HCT116 (cell line): ENCODE data around the gene CADPS2. TPM values are rescaled to one million over a fixed set of nuclear protein-coding genes. Genes with fewer than 3 reads are reported as not detected.

Source experiments
- ATAC-seq: fragments of 200-7000 bp; cut with Tn5 transposase; 2 replicates; pipeline ENCODE4 v1.9.1; 2020; ENCODE audit warnings: mild to moderate bottlenecking, moderate library complexity
- BruUV-seq: library from RNA; stranded (reverse); fragments of 400-500 nt; replicated peaks from 2 replicates; lab custom pipeline; 2021; lab: Mats Ljungman, UMichigan
- CTCF ChIA-PET: fragments of 300-600 bp; sonication (Branson Sonifier 250); formaldehyde crosslinking; loops from one replicate; lab custom pipeline; 2021; ENCODE audit warnings: antibody characterized with exemption; lab: Charles Lee
- POLR2A ChIA-PET: fragments of 300-600, 350-600 bp; sonication (Branson Sonifier 250); formaldehyde crosslinking; loops from one replicate; lab custom pipeline; 2021; ENCODE audit warnings: antibody characterized with exemption; lab: Charles Lee
- RAD21 ChIA-PET, 2 experiments: fragments of 300-600 bp; sonication (Branson Sonifier 250); formaldehyde crosslinking; loops; one replicate each; lab custom pipeline; 2023; ENCODE audit warnings: low total read pairs in 2 of 2; ENCODE audit not compliant: uncharacterized antibody in 2 of 2, unreplicated experiment in 2 of 2, low non-redundant PET in 1 of 2; lab: Charles Lee
- DNase-seq: peaks from one replicate; pipeline ENCODE4 v3.0.0-alpha.2; 2010; ENCODE audit warnings: low read depth, low spot score
- H2AFZ ChIP-seq: fragments of 200-600 bp; shearing (Covaris generic), sonication (generic); 2 replicates; pipeline ENCODE4 v1.6.1; 2017; ENCODE audit warnings: low read depth, mixed run types, mixed read lengths, antibody characterized with exemption, low read length; ENCODE audit not compliant: poor library complexity, severe bottlenecking
- H3K27ac ChIP-seq: 2 replicates; pipeline ENCODE4 v1.5.1; 2012; ENCODE audit warnings: low read depth, low read length
- H3K27me3 ChIP-seq: fragments of 200-600 bp; sonication (generic); 2 replicates; pipeline ENCODE4 v1.6.1; 2016; ENCODE audit warnings: mixed run types, low read length, mixed read lengths; ENCODE audit not compliant: insufficient read depth
- H3K36me3 ChIP-seq, 2 experiments: fragments of 200-500 bp in 1 of 2; fragments of 200-600 bp in 1 of 2; sonication (Bioruptor generic) in 1 of 2; sonication (generic) in 1 of 2; 2 replicates each; pipeline versions ENCODE4 v1.5.1 to v1.6.1; 2014 to 2016; ENCODE audit warnings: low read length in 2 of 2, inconsistent platforms in 1 of 2, mixed read lengths in 1 of 2, mixed run types in 1 of 2; ENCODE audit not compliant: insufficient read depth in 2 of 2, control insufficient read depth in 1 of 2
- H3K4me1 ChIP-seq, 2 experiments: fragments of 200-600 bp in 1 of 2; sonication (generic) in 1 of 2; 2 replicates each; pipeline versions ENCODE4 v1.5.1 to v1.6.1; 2012 to 2017; ENCODE audit warnings: low read length in 2 of 2, inconsistent platforms in 1 of 2, mild to moderate bottlenecking in 1 of 2, mixed read lengths in 1 of 2, mixed run types in 1 of 2, moderate library complexity in 1 of 2; ENCODE audit not compliant: insufficient read depth in 2 of 2, control insufficient read depth in 1 of 2
- H3K4me2 ChIP-seq: fragments of 200-600 bp; sonication (generic); 2 replicates; pipeline ENCODE4 v1.6.1; 2017; ENCODE audit warnings: mixed run types, low read length, mixed read lengths
- H3K4me3 ChIP-seq, 2 experiments: fragments of 200-600 bp in 1 of 2; sonication (generic) in 1 of 2; replicated peaks in 1 of 2; 2 replicates each; pipeline ENCODE4 v1.5.1; 2011 to 2016; ENCODE audit warnings: low read length in 2 of 2, control low read depth in 1 of 2, low read depth in 1 of 2, mild to moderate bottlenecking in 1 of 2, mixed read lengths in 1 of 2, mixed run types in 1 of 2
- H3K79me2 ChIP-seq: fragments of 200-600 bp; sonication (generic); 2 replicates; pipeline ENCODE4 v1.6.1; 2017; ENCODE audit warnings: mild to moderate bottlenecking, mixed run types, low read length, moderate library complexity, mixed read lengths; ENCODE audit not compliant: insufficient read depth
- H3K9ac ChIP-seq: fragments of 200-600 bp; sonication (generic); 2 replicates; pipeline ENCODE4 v1.6.1; 2016; ENCODE audit warnings: low read length, mixed read lengths
- H3K9me2 ChIP-seq: fragments of 200-600 bp; sonication (generic), shearing (Covaris generic); 2 replicates; pipeline ENCODE4 v1.6.1; 2017; ENCODE audit warnings: mixed run types, mild to moderate bottlenecking, moderate library complexity; ENCODE audit not compliant: insufficient read depth
- H3K9me3 ChIP-seq, 2 experiments: fragments of 200-500 bp in 1 of 2; fragments of 200-600 bp in 1 of 2; sonication (Bioruptor generic) in 1 of 2; sonication (generic) in 1 of 2; 2 replicates each; pipeline ENCODE4 v1.6.1; 2014 to 2017; ENCODE audit warnings: low read length in 2 of 2, mixed read lengths in 2 of 2, inconsistent platforms in 1 of 2, low read depth in 1 of 2, mild to moderate bottlenecking in 1 of 2, mixed run types in 1 of 2, moderate library complexity in 1 of 2; ENCODE audit not compliant: control insufficient read depth in 1 of 2, insufficient read depth in 1 of 2
- H4K20me1 ChIP-seq: fragments of 200-600 bp; sonication (generic), shearing (Covaris generic); 2 replicates; pipeline ENCODE4 v1.6.1; 2017; ENCODE audit warnings: mixed run types, mild to moderate bottlenecking, moderate library complexity; ENCODE audit not compliant: insufficient read depth
- CBX3 ChIP-seq: IDR thresholded peaks from 2 replicates; pipeline ENCODE4 v1.6.1; 2012; ENCODE audit warnings: low read depth
- ELF1 ChIP-seq: IDR thresholded peaks from 2 replicates; pipeline ENCODE4 v1.6.1; 2012; ENCODE audit warnings: low read depth, borderline replicate concordance
- EZH2phosphoT487 ChIP-seq: fragments of 200-600 bp; IDR thresholded peaks from 2 replicates; pipeline ENCODE4 v1.6.1; 2018; ENCODE audit warnings: antibody characterized with exemption, borderline replicate concordance
- FOSL1 ChIP-seq: IDR thresholded peaks from 2 replicates; pipeline ENCODE4 v1.6.1; 2012; ENCODE audit warnings: low read depth
- MAX ChIP-seq: IDR thresholded peaks from 2 replicates; pipeline ENCODE4 v1.6.1; 2012
- RAD21 ChIP-seq: IDR thresholded peaks from 2 replicates; pipeline ENCODE4 v1.6.1; 2012; ENCODE audit warnings: low read depth, mild to moderate bottlenecking
- SIN3A ChIP-seq: IDR thresholded peaks from 2 replicates; pipeline ENCODE4 v1.6.1; 2012; ENCODE audit warnings: low read depth
- SP1 ChIP-seq: IDR thresholded peaks from 2 replicates; pipeline ENCODE4 v1.6.1; 2012; ENCODE audit warnings: low read depth
- SRF ChIP-seq: IDR thresholded peaks from 2 replicates; pipeline ENCODE4 v1.6.1; 2012; ENCODE audit warnings: low read depth
- TCF7L2 ChIP-seq: IDR thresholded peaks from 2 replicates; pipeline ENCODE4 v1.7.0; 2011; ENCODE audit warnings: borderline replicate concordance, inconsistent platforms; ENCODE audit not compliant: insufficient read depth, insufficient read length; ENCODE audit errors: extremely low read depth
- ZBTB33 ChIP-seq: IDR thresholded peaks from 2 replicates; pipeline ENCODE4 v1.6.1; 2011; ENCODE audit warnings: mild to moderate bottlenecking, low read length, moderate library complexity; ENCODE audit not compliant: insufficient replicate concordance; ENCODE audit errors: extremely low read depth
- ZFX ChIP-seq: fragments of 450-650 bp; IDR thresholded peaks from 2 replicates; pipeline ENCODE4 v1.6.1; 2017
- ZNF274 ChIP-seq: fragments of 200-500 bp; sonication (Bioruptor generic); IDR thresholded peaks from 2 replicates; pipeline ENCODE4 v1.6.1; 2014; ENCODE audit warnings: mild to moderate bottlenecking, low read depth, low read length, inconsistent platforms
- intact Hi-C: fragments of 100-400 bp; cut with micrococcal nuclease; formaldehyde crosslinking; loops from 2 replicates; pipeline ENCODE4 v1.10.0; 2022
- total RNA-seq: library from RNA; stranded (reverse); gene quantifications from one replicate; pipeline ENCODE4 v1.2.1, GENCODE V29; 2021; ENCODE audit not compliant: unreplicated experiment

The CADPS2 gene
- total RNA-seq, 1 experiment from 2014 or later, result 7.5 TPM

GRCh38 chr7:122847871-122848473 is 38.3 kb downstream of the CADPS2 start (continued):
- TF ChIP-seq CBX3 (no peak), SIN3A (no peak)

- H3K4me1 ChIP-seq, result no peaks in the 10 kb centered on the region
- intact Hi-C loops, result no loop called here
- TF ChIP-seq ZFX, result no peak
- no peak for TF ChIP-seq ELF1
- TF ChIP-seq CBX3, result no peak
- no peak for TF ChIP-seq FOSL1
- TF ChIP-seq ZNF274, result no peak
- no peak for TF ChIP-seq RAD21
- no peak for TF ChIP-seq SP1
- TF ChIP-seq EZH2phosphoT487, result no peak
- no peak for TF ChIP-seq TCF7L2
- TF ChIP-seq MAX, result no peak
- no peak for TF ChIP-seq SRF
- TF ChIP-seq ZBTB33, result no peak
- no peak overlapping the region for H3K27ac ChIP-seq
- H3K9me3 ChIP-seq, result no peaks in the 10 kb centered on the region
- H3K27me3 ChIP-seq, result no peaks in the 10 kb centered on the region
- H3K79me2 ChIP-seq, result no peaks in the 10 kb centered on the region
- no peak overlapping the region for H3K4me3 ChIP-seq
- no peaks in the 10 kb centered on the region for H4K20me1 ChIP-seq
- CTCF ChIA-PET, result no interaction called here
- H3K4me2 ChIP-seq, result no peak overlapping the region
- no peak overlapping the region for H3K9ac ChIP-seq
- no peak for ATAC-seq
- H2AFZ ChIP-seq, result no peak overlapping the region
- BruUV-seq, result no TSS peak
- RAD21 ChIA-PET, result no interaction called here
- POLR2A ChIA-PET, result no interaction called here
- DNase-seq, result no peak
- H3K36me3 ChIP-seq, result no peaks in the 10 kb centered on the region
- no peaks in the 10 kb centered on the region for H3K9me2 ChIP-seq
Observed at GRCh38 chr7:122846591-122846990, 39.7 kb downstream of the CADPS2 start.
